ENCODE measurements around the gene SLC2A1.

DNA sequence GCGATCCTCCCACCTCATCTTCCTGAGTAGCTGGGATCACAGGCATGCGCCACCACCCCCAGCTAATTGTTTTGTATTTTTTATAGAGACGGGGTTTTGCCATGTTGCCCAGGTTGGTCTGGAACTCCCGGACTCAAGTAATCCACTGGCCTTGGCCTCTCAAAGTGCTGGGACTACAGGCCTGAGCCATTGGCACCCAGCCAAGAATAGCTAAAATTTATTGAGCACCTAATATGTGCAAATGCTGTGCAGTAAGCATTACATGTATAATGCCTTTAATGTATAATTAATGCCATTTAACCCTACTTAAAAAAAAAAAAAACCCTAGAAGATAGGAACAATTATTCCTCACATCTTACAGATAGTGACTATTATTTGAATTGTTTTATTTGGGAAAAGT is 69.4 kb downstream of the SLC2A1 start:
- TF ChIP-seq POLR2A (IDR thresholded peaks at IDR 0.05; ENCODE audit: low read length), result no peak
- TF ChIP-seq GATA1 (IDR thresholded peaks at IDR 0.05; ENCODE audit: low read depth, low read length), result no peak

Measured in erythroblast (primary cell).